T-helper 1 cell treated with Interleukin-12 subunit alpha and Interleukin-12 subunit beta and Interleukin-4 antibody, amounts not matched to agents 30 ng/mL and 1 ng/mL, for 36 hours (primary cell): Measurements from ENCODE around the gene ZBTB8B. TPM values are rescaled to one million over a fixed set of nuclear protein-coding genes. Genes with fewer than 3 reads are reported as not detected.
"Not testable (repeated sequence)": the region's sequence is repeated elsewhere in the genome, so short reads cannot be mapped to it uniquely, and the experiment has no call there.

Source experiments
- intact Hi-C: fragments of 100-400 bp; cut with micrococcal nuclease; formaldehyde crosslinking; loops from one replicate; pipeline ENCODE4 v1.15.1; 2024
- total RNA-seq: library from RNA; stranded (reverse); gene quantifications from 2 replicates; pipeline ENCODE4 v1.2.3, GENCODE V29; 2022

The ZBTB8B gene
- total RNA-seq, result not detected in 2 replicates

DNA sequence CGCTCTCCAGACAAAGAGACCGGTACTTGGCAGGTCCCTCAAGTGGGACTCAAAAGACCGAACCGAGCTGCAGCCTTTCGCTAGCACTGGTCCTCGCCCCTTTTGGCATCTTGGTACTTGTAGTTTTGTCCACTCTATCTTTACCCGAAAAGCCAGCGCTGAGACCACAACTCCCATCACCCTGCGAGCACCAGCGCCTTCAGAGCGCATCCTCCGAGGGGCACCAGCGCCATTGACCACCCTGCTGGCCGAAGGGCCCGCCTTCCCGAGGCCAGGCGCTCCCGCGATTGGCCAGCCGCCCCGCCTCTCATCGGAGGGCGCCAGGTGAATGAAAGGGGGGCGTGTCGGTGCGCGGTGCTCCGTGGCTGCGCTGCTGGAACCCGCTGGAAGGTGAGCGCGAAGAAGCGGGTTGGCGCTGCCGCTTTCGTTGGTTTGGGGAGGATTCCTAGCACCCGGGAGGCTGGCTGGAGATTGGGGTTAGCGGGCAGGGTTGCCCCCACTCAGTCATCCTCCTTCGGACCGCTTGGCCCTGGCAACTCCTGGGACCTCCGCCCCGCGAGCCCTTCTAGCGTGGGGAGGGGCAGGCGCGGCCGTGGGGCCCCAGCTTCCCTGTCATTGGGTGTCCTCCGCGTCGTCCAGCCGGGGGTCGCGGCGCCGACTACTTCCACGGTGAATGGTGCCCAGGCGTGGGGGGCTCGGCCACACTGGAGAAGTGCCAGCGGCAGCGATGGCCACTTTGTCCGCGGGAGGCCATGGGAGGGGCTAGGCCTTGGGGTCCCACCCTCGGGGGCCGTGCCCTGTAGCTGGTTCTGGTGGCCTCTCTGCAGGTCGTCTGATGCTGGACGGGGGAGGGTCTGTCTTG is at the start of gene ZBTB8B:
TSS of gene ZBTB8B (plus strand) at position 357 of the 862 bp plus-strand sequence. CDS start 5,553 bp downstream, outside the sequence.
- intact Hi-C loops, result no loop called here

DNA sequence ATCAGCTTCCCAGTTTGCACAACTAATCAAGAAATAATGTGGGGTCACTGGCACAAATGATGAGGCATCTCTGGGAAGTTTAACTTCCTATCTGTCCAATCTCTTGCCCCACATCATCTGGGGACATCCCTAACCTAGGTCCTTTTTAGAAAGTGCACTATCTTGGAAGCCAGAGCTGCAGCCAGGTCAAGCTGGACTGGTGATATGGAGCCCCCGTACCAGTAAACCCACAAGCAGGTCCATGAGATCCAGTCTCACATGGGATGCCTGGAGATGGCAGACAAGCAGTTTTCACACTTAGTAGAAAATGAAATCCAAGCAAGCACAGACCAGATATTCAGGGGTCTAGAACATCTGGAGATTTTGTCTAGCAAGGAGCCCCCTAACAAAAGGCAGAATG is 43.1 kb upstream of the ZBTB8B start:
- intact Hi-C loops, result no loop called here

GRCh38 chr1:32426489-32427255 is 38.2 kb upstream of the ZBTB8B start:
- intact Hi-C loops, result no loop called here

DNA sequence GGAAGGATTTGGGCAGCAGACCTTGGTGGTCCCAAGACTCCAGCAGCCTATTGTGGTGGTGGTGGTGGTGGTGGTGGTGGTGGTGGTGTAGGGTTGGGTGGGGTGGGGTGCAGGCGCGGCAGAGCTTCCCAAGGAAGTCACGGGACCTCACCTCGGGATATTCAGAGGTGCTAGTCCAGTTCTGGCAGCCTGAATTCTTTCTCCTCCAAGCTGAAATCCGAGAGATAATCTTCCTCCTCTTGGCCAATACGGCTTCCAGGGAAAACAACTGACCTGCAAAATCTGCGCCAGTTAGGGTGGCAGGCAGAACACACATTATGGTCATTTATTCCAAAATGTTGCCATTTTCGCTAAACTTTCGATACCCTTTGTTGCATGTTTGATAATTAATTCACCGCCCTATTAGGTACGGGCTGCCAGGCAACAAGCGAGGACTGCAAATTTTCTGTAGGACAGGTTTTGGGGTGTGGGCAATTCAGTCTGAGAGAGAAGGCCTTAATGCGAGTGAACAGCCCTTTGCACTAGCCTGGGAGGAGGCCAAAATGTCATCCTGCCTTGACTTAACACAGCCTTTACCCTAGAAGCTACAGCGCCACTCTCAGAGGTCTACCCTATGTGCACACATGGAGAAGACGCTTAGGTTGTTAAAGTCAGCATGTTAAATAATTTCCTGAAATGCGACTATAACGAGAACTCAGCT is 37.5 kb upstream of the ZBTB8B start:
- intact Hi-C loops, result no loop called here

- intact Hi-C loops, result no loop called here
These were observed 33.0 kb upstream of the ZBTB8B start for GRCh38 chr1:32431736-32432400.

- intact Hi-C loops, result no loop called here
These were observed 26.7 kb upstream of the ZBTB8B start for GRCh38 chr1:32438136-32438535.

DNA sequence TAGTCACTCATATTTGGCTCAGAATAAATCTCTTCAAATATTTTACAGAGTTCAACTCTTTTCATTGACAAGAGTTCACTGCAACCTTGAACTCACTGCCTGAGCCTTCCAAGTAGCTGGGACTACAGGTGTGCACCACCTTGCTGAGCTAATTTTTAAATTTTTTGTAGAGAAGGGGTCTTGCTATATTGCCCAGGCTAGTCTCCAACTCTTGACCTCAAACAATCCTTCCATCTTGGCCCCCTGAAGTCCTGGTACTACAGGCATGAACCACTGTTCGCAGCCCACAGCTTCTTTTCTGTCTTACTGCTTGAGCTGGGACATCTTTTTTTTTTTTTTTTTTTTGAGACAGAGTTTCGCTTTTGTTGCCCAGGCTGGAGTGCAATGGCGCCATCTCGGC is 26.1 kb upstream of the ZBTB8B start:
- intact Hi-C loops, result not testable (repeated sequence)

DNA sequence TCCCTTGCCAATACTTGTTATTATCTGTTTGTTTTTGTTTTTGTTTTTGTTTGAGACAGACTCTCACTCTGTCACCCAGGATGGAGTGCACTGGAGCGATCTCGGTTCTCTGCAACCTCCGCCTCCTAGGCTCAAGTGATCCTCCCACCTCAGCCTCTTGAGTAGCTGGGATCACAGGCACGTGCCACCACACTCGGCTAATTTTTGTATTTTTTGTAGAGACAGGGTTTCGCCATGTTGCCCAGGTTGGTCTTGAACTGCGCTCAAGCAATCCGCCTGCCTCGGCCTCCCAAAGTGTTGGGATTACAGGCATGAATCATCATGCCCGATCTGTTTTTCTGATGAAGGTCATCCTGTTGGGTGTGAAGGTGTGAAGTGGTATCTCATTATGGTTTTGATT is 23.4 kb upstream of the ZBTB8B start:
- intact Hi-C loops, result not testable (repeated sequence)

DNA sequence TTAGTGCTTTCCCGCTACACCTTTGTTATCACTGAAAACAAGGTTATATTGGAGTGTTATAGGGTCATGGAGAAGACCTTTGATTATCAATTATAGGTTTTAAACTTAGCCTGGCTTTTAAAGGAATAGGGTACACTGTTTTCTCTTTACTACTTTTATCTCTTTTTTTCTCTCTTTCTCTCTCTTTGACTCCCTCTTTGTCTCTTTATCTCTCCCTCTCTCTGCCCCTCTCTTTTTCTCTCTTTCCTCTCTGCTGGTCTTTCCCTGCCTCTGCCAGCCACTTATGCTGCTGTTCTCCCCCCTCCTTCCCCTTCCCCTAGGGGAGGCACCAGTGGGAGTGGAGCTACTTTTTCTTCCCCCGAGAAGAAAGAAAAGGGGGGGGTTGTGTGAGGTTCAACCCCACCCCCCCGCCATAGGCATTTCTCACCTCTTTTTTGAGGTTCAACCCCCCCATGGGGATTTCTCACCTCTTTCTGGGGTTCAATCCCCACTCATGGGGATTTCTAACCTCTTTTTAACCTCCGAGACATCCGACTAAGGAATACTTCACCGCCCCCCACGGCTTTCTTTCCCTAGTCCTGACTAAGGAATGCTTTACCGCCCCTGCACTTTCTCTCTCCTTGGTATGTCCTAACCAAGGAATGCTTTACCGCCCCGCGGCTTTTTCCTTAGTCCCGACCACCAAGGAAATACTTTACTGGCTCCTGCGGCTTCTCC is 17.2 kb upstream of the ZBTB8B start:
- intact Hi-C loops, result loop anchor here (2.0 kb wide), 1 partner anchor 325 kb away; no protein-coding TSS in a partner anchor

GRCh38 chr1:32448186-32448772 is 16.6 kb upstream of the ZBTB8B start:
- intact Hi-C loops, result loop anchor here (2.0 kb wide), 1 partner anchor 325 kb away; no protein-coding TSS in a partner anchor

DNA sequence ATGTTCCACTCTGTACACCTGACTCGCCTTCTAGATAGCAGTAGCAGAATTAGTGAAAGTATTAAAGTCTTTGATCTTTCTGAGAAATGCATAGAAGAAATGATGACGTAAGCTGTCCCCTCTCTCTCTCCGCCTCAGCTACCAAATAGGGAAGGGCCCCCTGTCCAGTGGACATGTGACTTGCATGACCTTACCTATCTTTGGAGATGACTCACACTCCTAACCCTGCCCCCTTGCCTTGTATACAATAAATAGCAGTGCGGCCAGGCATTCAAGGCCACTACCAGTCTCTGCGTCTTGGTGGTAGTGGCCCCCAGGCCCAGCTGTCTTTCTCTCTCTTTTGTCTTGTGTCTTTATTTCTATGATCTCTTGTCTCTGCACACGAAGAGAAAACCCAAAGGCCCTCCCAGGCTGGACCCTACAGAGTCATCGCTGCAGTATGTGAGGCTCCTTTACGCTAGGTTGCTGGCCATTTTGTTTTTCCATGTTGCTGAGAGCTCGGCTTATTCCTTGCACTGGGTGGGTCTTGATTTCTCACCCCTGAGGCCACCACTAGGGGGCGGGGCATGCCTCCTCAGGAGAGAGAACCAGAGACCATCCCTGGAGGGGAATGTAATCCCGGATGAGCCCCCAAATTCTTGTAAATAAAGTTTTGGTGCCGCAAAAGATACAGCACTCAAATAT is 16.0 kb upstream of the ZBTB8B start:
- intact Hi-C loops, result loop anchor here (2.0 kb wide), 1 partner anchor 324 kb away; no protein-coding TSS in a partner anchor

DNA sequence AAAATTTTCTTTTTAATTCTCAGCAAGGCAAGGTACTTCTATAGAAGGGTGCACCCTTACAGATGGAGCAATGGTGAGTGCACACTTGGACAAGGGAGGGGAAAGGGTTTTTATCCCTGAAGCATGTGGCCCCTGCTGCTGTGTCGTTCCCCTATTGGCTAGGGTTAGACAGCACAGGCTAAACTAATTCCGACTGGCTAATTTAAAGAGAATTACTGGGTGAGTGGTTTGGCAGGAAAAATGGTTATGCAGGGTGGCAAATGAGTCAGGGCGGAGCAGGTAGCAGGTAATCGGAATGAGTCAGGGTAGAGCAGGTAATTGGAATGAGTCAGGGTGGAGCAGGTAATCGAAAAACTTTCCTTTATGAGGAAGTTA is 15.4 kb upstream of the ZBTB8B start:
- intact Hi-C loops, result loop anchor here (2.0 kb wide), 1 partner anchor 323 kb away; no protein-coding TSS in a partner anchor

GRCh38 chr1:32454726-32455125 is 10.1 kb upstream of the ZBTB8B start:
- intact Hi-C loops, result no loop called here

- intact Hi-C loops, result no loop called here
These were observed 8.9 kb upstream of the ZBTB8B start for GRCh38 chr1:32455958-32456357.

- intact Hi-C loops, result not testable (repeated sequence)
These were observed 6.1 kb upstream of the ZBTB8B start for GRCh38 chr1:32458798-32459197.

- intact Hi-C loops, result not testable (repeated sequence)
These were observed 1.9 kb upstream of the ZBTB8B start for GRCh38 chr1:32462977-32463376.

GRCh38 chr1:32464191-32464715 is 619 bp upstream of the ZBTB8B start:
- intact Hi-C loops, result no loop called here

GRCh38 chr1:32465578-32465933 is 684 bp downstream of the ZBTB8B start:
- intact Hi-C loops, result no loop called here

DNA sequence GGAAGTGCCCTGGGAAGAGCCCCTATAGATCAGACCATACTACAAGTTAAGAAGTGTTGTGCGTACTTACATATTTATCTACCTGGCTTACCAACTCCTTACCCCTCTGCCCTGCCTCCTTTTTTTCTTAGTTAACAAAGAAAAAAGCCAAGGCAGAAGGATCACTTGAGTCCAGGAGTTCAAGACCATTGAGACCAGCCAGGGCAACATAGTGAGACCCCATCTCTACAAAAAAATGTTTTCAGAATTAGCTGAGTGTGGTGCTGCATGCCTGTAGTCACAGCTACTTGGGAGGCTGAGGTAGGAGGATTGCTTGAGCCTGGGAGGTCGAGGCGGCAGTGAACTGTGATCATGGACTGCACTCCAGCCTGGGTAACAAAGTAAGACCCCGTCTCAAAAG is 1.9 kb downstream of the ZBTB8B start:
- intact Hi-C loops, result no loop called here
